Islet precursor cell (in vitro differentiated cells): ENCODE results near the gene NOVA1.
A peak's percentile ranks its signal among the peaks of the same experiment; 100 is the strongest.
"Not testable (repeated sequence)": the region's sequence is repeated elsewhere in the genome, so short reads cannot be mapped to it uniquely, and the experiment has no call there.

Source experiments
- DNase-seq: peaks from one replicate; pipeline ENCODE4 v3.0.0-alpha.2; 2018

NOVA1 gene, protein sequence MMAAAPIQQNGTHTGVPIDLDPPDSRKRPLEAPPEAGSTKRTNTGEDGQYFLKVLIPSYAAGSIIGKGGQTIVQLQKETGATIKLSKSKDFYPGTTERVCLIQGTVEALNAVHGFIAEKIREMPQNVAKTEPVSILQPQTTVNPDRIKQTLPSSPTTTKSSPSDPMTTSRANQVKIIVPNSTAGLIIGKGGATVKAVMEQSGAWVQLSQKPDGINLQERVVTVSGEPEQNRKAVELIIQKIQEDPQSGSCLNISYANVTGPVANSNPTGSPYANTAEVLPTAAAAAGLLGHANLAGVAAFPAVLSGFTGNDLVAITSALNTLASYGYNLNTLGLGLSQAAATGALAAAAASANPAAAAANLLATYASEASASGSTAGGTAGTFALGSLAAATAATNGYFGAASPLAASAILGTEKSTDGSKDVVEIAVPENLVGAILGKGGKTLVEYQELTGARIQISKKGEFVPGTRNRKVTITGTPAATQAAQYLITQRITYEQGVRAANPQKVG

DNA sequence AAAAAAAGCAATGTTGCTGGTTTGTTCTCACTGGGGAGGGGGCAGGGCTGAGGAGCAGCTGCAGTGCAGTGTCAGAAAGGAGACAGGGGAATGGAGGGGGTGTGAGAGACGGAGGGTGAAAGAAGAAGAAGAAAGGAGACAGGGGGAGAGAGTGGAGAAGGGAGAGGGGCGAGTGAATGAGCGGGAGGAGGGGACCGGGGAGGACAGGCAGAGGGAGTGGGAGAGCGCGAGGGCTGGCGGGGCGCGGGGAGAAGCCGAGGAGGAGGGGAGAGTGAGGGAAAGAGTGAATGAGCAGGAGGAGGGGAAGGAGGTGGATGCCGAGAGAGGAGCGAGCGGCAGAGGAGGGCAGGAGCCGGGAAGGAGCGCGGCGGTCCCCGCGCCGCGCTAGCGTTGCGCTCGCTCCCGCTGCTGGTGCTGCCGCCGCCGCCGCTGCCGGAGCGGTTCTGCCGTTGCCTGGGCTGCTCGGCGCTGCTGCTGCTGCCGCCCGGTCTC, at the start of gene NOVA1:
TSS of gene NOVA1 (minus strand) at position 445 of the 492 bp plus-strand sequence. CDS start 597 bp downstream, outside the sequence.
- DNase-seq, result no peak

DNA sequence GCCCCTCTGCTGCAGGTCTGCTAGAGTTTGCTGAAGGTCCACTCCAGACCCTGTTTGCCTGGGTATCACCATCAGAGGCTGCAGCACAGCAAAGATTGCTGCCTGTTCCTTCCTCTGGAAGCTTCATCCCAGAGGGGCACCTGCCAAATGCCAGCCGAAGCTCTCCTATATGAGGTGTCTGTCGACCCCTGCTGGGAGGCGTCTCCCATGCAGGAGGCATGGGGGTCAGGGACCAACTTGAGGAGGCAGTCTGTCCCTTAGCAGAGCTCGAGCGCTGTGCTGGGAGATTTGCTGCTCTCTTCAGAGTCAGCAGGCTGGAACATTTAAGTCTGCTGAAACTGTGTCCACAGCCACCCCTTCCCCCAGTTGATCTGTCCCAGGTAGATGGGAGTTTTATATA, 47.2 kb upstream of the NOVA1 start:
- DNase-seq, result peak; percentile 59

DNA sequence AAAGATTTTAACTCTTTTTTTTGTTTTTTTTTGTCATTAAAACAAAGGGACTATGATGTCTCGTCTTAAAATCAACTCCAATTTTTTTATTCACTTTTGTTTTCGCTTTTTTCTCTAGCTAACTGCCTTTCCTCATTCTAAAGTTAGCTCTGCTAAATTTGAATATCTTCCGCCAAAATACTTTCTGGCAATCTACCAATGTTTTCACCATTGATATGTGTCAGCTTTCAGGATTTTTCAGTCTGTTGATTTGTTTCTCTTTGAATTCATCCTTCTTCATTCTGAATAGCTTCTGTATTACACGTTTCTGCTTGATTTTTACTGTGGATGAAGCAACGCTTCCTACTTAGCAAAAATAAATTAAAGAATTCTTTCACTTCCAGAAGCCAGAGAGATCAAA, 38.7 kb upstream of the NOVA1 start:
- no peak for DNase-seq

DNA sequence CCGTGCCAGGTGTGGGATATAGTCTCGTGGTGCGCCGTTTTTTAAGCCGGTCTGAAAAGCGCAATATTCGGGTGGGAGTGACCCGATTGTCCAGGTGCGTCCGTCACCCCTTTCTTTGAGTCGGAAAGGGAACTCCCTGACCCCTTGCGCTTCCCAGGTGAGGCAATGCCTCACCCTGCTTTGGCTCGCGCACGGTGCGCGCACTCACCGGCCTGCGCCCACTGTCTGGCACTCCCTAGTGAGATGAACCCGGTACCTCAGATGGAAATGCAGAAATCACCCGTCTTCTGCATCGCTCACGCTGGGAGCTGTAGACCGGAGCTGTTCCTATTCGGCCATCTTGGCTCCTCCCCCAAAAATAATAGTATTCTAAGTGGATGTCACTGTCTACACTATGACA, 37.1 kb upstream of the NOVA1 start:
- DNase-seq, result not testable (repeated sequence)

DNA sequence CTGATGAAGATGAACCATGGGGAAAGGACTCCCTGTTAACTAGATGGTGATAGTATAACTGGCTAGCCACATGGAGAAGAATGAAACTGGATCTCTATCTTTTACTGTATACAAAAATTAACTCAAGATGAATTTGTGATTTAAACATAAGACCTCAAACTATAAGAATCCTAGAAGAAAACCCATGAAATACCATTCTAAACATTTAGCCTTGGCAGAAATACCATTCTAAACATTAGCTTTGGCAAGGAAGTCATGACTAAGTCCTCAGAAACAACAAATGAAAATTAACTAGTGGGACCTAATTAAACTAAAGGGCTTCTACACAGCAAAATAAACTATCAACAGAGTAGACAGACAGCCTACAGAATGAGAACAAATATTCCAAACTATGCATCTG, 28.4 kb upstream of the NOVA1 start:
- no peak for DNase-seq

DNA sequence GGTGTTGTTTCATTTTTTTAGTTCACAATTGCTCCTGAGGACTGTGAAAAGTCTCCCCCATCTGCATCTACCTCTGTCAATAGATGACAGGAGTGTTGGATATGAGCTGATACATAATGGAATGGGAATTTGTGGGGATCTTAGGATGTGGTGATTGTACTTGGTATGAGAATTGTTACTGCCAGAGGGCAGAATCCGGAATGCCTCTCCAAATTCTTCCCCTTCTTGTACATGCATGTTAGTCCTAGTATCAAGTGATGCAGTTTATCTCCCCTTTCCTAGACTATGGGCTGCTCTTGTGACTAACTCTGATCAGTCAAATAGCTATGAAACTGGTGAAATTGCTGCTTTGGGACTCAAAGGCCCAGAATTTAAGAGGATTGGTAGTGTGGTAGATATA, 24.8 kb upstream of the NOVA1 start:
- DNase-seq, result no peak

DNA sequence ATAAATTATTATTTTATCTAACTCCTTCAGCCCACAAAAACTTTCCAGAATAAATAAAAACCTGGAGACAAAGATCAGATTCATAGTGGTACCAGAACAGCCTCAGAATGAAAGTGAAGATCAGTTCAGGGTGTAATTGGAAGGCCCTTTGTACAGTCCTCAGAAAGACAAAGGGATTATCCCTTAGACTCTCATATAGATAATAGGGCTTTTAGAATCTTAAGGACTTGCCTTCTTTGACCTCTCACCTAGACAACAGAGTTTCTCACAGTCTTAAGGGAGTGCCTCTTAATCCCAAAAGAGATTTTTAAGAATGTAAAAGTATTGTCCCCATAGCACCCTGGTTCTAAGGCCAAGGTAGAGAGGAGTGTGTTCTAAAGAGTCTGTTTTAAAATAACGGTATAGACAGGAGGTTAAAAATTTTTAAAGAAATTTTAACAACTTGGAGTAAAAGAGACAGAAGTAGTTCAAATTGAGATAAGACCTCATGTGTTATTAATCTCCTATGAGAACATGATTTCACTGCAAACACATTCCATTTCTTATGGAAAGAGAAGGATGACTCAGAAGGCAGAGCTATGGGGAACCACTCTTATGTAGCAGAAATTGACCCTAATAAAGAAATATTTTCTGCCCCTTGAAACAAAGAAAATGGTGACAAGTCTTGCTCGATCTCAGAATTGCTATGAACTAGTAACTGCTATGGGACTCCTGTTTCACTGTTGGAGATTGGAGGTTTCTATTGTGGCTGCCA, 24.2 kb upstream of the NOVA1 start:
- no peak for DNase-seq

DNA sequence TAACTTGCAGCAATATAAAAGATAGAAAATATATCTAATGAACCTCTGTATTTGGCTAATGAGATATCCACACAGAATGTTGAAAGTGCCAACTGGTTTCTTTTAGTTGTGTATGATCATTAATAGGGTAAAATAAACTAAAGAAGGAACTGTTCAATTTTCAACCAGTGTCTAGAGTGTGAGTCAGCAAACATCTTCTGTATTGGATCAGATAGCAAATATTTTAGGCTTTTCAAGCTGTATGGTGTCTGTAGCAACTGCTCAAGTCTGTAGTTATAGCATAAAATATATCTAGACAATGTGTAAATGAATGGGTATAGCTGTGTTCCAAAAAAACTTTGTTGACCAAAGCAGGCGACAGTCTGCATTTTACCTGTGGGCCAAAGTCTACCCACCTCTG, 23.5 kb upstream of the NOVA1 start:
- no peak for DNase-seq

DNA sequence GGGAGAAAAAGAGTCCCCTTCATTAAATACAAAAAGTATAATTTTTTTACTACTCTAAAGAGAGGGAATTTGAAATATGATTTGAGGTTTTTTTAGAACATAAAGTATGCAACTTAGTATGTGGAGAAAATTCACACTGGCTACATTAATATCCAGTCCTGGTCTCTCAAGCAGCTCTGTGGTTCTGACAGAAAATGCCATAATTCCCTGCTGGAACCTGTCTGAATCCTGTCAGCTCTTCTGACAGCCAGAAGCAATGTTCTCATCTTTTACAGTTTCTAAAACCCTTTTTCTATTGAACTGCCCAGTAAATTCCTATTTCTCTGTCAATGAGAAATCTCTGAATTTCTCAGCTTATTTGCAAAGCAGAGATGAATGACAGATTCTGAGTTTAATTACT, 13.4 kb upstream of the NOVA1 start:
- no peak for DNase-seq

DNA sequence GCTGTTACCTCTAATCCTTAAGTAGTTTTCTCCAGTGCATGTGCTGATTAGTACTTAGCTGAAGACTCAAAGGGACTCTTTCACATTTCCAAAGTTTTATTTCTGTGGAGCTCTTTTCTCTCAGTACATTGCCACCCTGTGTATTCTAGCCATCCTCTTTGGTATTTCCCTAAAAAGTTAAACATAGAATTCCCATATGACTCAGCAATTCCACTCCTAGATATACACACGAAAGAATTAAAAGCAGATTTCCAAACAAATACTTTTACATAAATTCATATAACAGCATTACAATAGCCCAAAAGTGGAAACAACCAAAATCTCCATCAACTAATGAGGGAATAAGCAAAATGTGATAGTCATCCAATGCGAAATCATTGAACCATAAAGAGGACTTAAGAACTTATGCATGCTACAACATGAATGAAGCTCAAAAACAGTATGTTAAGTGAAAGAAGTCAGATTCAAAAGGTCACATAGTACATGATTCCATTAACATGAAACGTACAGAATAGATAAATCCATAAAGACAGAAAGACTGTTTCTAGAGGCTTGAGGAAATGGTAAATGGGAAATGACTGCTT, 9.0 kb upstream of the NOVA1 start:
- DNase-seq, result no peak

DNA sequence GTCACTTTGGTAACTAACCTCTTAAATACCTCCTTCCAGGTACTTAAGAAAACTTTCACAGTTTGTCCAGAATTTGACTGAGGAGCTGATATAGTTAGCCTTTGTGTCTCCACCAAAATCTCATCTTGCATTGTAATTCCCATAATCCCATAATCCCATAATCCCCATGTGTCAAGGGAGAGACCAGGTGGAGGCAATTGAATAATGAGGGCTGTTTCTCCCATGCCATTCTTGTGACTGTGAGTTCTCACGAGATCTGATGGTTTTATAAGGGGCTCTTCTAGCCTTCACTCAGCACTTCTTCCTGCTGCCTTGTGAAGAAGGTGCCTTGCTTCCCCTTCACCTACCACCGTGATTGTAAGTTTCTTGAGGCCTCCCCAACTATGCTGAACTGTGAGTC, 7.8 kb upstream of the NOVA1 start:
- DNase-seq, result no peak

DNA sequence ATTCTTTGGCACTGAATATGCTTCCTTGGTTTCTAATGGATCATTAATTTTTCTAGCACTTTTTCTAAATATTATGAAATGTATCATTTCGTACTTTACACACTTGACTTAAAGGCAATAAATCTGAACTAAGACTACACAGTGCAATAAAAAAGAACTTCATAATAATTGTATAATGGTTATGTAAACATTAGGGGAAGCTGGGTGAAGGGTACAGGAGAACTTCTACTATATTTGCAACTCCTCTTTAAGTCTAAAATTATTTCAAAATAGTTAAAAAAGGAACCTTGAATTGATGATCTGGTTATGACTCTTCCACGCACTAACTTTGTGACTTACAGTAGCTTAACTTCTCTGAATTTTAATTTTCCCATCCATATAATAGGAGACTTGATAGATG, 5.1 kb upstream of the NOVA1 start:
- no peak for DNase-seq

DNA sequence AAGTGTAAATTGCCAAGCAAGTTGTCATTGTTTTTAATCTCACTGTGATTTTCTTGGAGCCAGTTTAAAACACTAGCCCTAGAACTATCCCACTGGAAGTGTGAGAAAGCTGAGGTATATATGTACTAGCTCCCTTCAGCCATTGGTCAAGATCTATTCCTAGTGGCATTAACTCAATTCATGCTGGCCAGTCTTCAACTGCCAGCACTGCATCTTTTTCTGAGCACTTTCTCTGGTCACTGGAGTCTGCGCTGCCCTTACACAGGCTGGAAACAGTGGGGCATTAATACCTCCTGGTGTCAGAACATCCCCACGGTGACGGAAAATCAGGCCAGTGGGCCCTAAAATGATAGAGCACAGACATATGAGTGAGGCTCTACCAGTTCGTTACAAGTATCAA, 4.0 kb upstream of the NOVA1 start:
- DNase-seq, result no peak

DNA sequence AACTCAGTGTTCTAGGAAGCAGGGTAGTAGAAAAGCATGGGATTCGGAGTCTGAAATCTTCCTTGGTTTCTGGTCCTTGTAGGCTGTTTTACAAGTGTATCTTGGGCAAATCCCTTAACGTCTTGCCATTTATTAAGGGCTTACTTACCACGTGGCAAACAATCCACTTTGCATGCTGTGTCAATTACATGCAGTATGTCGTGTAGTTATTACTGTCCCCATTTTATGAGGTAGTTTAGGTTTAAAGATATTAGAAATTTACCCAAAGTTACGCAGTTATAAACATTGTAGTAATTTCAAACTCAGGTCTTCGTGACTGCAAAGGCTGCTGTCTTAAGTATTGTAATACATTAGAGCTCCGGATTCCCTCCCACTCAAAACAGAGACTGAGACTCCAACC, 1.5 kb upstream of the NOVA1 start:
- no peak for DNase-seq

DNA sequence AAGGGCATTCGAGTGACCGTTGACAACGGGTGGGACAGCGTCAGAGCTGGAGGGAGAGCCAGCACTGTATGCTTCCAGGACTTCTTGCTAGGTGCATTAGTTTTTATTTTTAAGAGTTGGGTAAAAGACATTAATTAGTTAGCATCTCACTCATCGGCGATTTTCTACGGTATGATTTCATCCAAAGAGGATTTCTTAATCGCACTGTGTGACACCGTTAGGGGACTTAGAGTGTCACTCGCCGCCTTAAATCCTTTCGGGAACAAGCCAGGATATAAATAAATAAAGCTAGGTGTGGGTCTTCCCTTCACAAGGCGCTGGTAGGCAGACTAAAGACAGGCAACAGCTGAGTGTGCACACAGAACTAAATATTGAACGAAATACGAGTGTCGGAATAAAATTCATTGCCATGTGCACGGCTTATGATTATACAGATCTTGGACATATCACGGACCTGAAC, 869 bp upstream of the NOVA1 start:
- no peak for DNase-seq

DNA sequence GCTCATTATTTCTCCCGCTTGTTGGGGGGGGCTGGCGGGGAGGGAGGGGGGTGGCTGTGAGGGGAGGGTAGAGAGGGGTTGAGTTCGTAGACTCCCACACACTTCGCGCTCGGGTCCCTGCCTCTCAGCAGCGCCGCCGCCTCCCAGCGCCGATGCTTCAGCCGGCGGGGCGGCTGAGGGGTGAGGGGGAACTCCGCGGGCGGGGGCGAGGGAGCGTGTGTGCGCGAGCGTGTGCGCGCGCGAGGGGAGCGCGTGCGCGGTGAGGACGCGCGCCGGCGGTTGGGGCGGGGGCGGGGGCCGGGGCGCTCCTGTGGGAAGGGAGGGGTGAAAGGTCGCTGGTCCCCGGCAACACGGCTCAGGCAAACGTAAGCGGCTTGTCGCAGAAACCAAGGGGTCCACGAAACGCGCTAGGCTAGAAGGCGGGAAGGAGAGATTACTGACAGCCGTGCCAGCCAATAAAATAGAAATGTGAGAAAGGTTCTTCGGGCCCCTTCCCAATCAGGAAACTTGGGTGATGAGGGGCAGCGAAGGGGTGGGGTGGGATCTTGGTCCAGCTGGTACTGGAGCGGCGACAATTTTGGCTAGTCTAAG, 343 bp upstream of the NOVA1 start:
- peak; percentile 96 for DNase-seq

DNA sequence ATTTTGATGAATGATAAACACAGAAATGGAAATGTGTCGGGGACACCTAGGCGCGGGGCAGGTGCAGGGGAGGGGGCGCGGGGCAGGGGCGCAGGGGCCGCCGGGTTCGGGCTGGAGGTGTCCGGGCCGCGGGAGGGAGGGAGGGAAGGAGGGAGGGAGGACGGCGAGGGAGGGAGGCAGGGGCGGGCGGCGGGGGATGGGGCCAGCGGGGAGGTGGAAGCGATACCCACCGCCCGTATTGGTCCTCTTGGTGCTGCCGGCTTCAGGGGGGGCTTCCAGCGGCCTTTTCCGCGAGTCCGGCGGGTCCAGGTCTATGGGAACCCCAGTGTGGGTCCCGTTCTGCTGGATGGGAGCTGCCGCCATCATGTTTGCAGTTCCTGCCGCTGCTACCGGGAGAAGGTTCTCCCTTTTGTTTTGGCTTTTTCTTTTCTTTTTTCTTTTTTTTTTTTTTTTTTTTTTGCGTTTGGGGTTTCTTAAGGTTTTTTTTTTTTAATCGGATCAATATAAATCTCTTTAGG, 703 bp downstream of the NOVA1 start:
- DNase-seq, result peak; percentile 52

DNA sequence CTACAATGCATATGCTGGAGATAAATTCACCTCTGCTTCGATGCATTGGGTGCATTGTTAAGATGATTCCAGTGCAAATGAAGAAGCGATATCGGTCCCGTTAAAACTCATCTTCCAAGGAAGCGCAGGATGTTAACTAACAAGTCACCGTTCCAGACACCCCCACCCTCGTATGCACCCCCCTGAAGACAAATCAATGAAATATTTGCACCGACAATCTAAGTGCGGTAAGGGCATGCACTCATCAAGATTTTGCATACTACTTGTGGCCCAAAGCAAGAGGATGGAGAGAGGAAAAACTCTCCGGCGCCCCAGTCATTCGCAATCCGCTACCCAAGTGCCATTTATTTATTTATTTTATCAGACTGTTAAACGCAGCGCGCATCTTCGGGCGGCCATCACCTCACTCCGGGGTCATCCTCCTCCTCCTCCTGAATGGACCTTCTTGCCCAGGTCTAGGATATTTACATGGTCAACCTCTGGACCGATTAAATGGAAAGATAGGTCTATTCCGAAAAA, 1.2 kb downstream of the NOVA1 start:
- no peak for DNase-seq

DNA sequence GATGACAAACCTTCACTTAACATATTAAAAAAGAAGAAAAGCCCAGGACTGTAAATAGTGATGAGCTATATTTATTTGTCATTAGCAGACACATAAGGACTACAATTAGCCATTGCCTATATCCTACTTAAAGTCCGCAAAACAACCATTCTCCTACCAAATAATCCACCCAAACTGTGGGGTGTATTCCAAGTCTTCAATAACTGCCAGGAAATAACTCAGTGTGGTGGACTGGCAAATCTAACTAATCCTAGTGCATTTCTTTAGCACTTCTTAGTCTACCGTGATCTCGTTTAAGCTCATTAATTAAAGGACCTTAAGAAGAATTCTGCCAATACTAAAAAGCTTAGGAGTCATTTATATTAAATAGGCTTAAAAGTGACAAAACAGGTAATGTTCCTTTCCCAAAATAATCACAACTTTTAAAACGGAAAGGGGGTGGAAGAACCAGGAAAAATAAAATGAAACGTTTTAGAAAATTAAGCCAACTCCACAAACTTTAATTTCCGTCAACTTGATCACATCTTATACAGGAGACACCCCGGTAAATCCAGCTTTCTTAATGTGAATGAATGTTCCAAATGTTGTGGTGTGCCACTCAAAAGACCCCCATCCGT, 1.8 kb downstream of the NOVA1 start:
- DNase-seq, result no peak

DNA sequence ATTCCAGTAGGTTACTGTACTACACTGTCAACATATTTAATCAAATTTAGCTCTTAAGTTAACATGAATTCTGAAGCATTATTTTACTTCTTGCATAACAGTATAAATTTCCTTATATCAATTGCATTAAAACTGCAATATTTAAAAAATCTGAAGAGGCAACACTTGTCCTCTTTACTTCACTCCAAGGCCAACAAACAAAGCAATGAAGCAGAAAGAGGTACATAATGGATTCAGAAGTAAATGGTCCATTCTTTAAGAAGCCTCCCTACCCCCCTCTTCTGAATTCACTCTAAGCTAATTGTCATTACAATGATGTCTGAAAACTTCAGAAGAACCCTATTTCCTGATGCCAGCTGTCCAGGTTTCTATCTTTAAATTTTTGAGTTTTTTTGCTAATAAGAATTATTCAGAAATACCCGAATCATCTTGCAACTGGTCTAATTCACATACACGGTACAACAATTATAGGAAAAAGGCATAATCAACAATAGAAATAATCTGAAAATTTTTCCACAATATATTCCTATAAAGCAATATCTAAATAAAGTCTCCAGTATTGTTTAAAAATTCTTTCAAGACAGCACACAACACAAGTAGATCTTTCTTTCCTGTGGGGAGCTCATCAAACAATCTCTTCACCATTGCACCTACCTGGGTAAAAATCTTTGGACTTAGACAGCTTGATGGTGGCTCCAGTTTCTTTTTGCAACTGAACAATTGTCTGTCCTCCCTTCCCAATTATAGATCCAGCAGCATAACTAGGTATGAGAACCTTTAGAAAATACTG, 2.9 kb downstream of the NOVA1 start:
- DNase-seq, result no peak

DNA sequence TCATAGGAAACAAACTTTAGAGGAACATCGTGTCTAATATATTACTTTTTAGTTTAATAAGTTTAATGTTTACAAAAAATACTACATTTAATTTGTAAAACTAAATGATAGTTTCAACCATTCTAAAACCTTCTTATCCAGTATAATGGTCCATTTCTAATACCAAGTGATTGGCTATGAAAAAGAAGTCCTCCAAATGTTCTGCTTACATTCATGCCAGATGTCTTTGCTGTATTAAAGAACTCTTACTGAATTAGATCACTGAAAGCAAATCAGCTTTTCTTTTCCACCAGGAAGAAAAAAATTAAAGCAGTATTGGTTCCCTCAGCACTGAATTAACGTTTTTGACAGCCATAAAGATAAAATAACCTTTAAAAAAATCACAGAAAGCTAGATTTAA, 3.7 kb downstream of the NOVA1 start:
- no peak for DNase-seq
